ENCODE data around the gene OR2T3. TPM values are rescaled to one million over a fixed set of nuclear protein-coding genes. Genes with fewer than 3 reads are reported as not detected.
"Not testable (repeated sequence)": the region's sequence is repeated elsewhere in the genome, so short reads cannot be mapped to it uniquely, and the experiment has no call there.

The OR2T3 gene
- total and polyA plus RNA-seq, 2 experiments from 2014 or later, result not detected

- H4K20me1 ChIP-seq (ENCODE audit: insufficient read depth, poor library complexity, severe bottlenecking); H3K36me3 ChIP-seq (replicated peaks; ENCODE audit: insufficient read depth, low read depth); H3K4me1 ChIP-seq (ENCODE audit: insufficient read depth); H3K4me2 ChIP-seq; H2AFZ ChIP-seq; H3K79me2 ChIP-seq; H3K4me3 ChIP-seq; DNase-seq (ENCODE audit: low spot score); H3K9me2 ChIP-seq (replicated peaks; ENCODE audit: insufficient read depth); H3K27ac ChIP-seq; H3K9me3 ChIP-seq (ENCODE audit: low read depth); H3K27me3 ChIP-seq: not testable (repeated sequence)
- WGBS (ENCODE audit: low lambda C conversion rate, missing lambda C conversion rate), result 68% methylated on average over 3 of the region's 4 CpGs
These were observed 18.1 kb upstream of the OR2T3 start for GRCh38 chr1:248455045-248455444.

GRCh38 chr1:248456635-248457034 is 16.5 kb upstream of the OR2T3 start:
- not testable (repeated sequence) for H4K20me1 ChIP-seq (ENCODE audit: insufficient read depth, poor library complexity, severe bottlenecking); H3K4me3 ChIP-seq; H3K9me3 ChIP-seq (ENCODE audit: low read depth); H3K79me2 ChIP-seq; H3K9me2 ChIP-seq (replicated peaks; ENCODE audit: insufficient read depth); H3K4me1 ChIP-seq (ENCODE audit: insufficient read depth); H2AFZ ChIP-seq; H3K27me3 ChIP-seq; H3K36me3 ChIP-seq (replicated peaks; ENCODE audit: insufficient read depth, low read depth); H3K27ac ChIP-seq; H3K4me2 ChIP-seq; DNase-seq (ENCODE audit: low spot score)
- WGBS (ENCODE audit: low lambda C conversion rate, missing lambda C conversion rate), result no CpG with 5 or more reads among the region's 2 CpGs

GRCh38 chr1:248459117-248459516 is 14.0 kb upstream of the OR2T3 start:
- DNase-seq (ENCODE audit: low spot score); H3K27ac ChIP-seq; H3K9me2 ChIP-seq (replicated peaks; ENCODE audit: insufficient read depth); H3K36me3 ChIP-seq (replicated peaks; ENCODE audit: insufficient read depth, low read depth); H3K27me3 ChIP-seq; H3K4me3 ChIP-seq; H3K79me2 ChIP-seq; H3K9me3 ChIP-seq (ENCODE audit: low read depth); H3K4me1 ChIP-seq (ENCODE audit: insufficient read depth); H2AFZ ChIP-seq; H4K20me1 ChIP-seq (ENCODE audit: insufficient read depth, poor library complexity, severe bottlenecking); H3K4me2 ChIP-seq: not testable (repeated sequence)
- WGBS (ENCODE audit: low lambda C conversion rate, missing lambda C conversion rate), result 40% methylated on average over 7 of the region's 7 CpGs

- Histone ChIP-seq H3K4me1 (ENCODE audit: insufficient read depth) (no peaks in the 10 kb centered on the region), H2AFZ (no peak overlapping the region), H3K36me3 (replicated peaks; ENCODE audit: insufficient read depth, low read depth) (no peaks in the 10 kb centered on the region), H3K4me2 (no peak overlapping the region), H3K27ac (no peak overlapping the region), H3K27me3 (no peaks in the 10 kb centered on the region), H3K4me3 (no peak overlapping the region), H3K9me3 (ENCODE audit: low read depth) (no peaks in the 10 kb centered on the region), H3K9me2 (replicated peaks; ENCODE audit: insufficient read depth) (no peaks in the 10 kb centered on the region), H3K79me2 (no peaks in the 10 kb centered on the region), H4K20me1 (ENCODE audit: insufficient read depth, poor library complexity, severe bottlenecking) (no peaks in the 10 kb centered on the region)
- no peak for TF ChIP-seq EZH2phosphoT487 (IDR thresholded peaks at IDR 0.05; ENCODE audit: low read depth, severe bottlenecking, unreplicated experiment)
- TF ChIP-seq, protein P1, sequence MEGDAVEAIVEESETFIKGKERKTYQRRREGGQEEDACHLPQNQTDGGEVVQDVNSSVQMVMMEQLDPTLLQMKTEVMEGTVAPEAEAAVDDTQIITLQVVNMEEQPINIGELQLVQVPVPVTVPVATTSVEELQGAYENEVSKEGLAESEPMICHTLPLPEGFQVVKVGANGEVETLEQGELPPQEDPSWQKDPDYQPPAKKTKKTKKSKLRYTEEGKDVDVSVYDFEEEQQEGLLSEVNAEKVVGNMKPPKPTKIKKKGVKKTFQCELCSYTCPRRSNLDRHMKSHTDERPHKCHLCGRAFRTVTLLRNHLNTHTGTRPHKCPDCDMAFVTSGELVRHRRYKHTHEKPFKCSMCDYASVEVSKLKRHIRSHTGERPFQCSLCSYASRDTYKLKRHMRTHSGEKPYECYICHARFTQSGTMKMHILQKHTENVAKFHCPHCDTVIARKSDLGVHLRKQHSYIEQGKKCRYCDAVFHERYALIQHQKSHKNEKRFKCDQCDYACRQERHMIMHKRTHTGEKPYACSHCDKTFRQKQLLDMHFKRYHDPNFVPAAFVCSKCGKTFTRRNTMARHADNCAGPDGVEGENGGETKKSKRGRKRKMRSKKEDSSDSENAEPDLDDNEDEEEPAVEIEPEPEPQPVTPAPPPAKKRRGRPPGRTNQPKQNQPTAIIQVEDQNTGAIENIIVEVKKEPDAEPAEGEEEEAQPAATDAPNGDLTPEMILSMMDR (IDR thresholded peaks at IDR 0.05; ENCODE audit: poor library complexity), result no peak
- no peak for DNase-seq (ENCODE audit: low spot score)
- WGBS (ENCODE audit: low lambda C conversion rate, missing lambda C conversion rate), result 60% methylated on average over 4 of the region's 4 CpGs
These were observed 2.0 kb upstream of the OR2T3 start for GRCh38 chr1:248471154-248471553.

GRCh38 chr1:248472111-248472510 is 1.0 kb upstream of the OR2T3 start:
- WGBS (ENCODE audit: low lambda C conversion rate, missing lambda C conversion rate), result 40% methylated on average over 2 of the region's 2 CpGs

DNA sequence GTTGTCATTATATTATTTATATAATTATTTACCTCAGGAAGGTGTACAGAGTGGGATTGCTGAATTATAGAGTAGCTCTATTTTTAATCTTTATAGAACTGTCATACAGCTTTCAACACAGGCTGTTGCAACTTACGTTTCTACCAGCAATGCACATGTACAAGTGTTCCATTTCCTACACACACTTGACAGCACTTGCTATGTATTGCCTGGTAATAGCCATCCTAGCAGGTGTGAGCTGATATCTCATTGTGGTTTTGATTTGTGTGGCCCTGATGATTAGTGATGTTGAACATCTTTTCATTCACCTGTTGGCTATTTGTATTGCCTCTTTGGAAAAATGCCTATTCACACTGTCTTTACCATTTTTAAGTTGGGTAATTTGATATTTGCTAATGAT is 2.5 kb downstream of the OR2T3 start:
- H3K36me3 ChIP-seq (replicated peaks; ENCODE audit: insufficient read depth, low read depth); H3K27ac ChIP-seq; H2AFZ ChIP-seq; H3K27me3 ChIP-seq; H3K4me3 ChIP-seq; DNase-seq (ENCODE audit: low spot score); H3K9me2 ChIP-seq (replicated peaks; ENCODE audit: insufficient read depth); H4K20me1 ChIP-seq (ENCODE audit: insufficient read depth, poor library complexity, severe bottlenecking); H3K4me1 ChIP-seq (ENCODE audit: insufficient read depth); H3K4me2 ChIP-seq; H3K79me2 ChIP-seq; H3K9me3 ChIP-seq (ENCODE audit: low read depth): not testable (repeated sequence)
- no CpG with 5 or more reads among the region's 1 CpG for WGBS (ENCODE audit: low lambda C conversion rate, missing lambda C conversion rate)

More at GRCh38 chr1:248472111-248472510, 1.0 kb upstream of the OR2T3 start:
- H3K79me2 ChIP-seq; H3K9me2 ChIP-seq (replicated peaks; ENCODE audit: insufficient read depth); H2AFZ ChIP-seq; H3K4me3 ChIP-seq; H3K36me3 ChIP-seq (replicated peaks; ENCODE audit: insufficient read depth, low read depth); H4K20me1 ChIP-seq (ENCODE audit: insufficient read depth, poor library complexity, severe bottlenecking); H3K4me2 ChIP-seq; DNase-seq (ENCODE audit: low spot score); H3K4me1 ChIP-seq (ENCODE audit: insufficient read depth); H3K9me3 ChIP-seq (ENCODE audit: low read depth); H3K27me3 ChIP-seq; H3K27ac ChIP-seq: not testable (repeated sequence)

DNA sequence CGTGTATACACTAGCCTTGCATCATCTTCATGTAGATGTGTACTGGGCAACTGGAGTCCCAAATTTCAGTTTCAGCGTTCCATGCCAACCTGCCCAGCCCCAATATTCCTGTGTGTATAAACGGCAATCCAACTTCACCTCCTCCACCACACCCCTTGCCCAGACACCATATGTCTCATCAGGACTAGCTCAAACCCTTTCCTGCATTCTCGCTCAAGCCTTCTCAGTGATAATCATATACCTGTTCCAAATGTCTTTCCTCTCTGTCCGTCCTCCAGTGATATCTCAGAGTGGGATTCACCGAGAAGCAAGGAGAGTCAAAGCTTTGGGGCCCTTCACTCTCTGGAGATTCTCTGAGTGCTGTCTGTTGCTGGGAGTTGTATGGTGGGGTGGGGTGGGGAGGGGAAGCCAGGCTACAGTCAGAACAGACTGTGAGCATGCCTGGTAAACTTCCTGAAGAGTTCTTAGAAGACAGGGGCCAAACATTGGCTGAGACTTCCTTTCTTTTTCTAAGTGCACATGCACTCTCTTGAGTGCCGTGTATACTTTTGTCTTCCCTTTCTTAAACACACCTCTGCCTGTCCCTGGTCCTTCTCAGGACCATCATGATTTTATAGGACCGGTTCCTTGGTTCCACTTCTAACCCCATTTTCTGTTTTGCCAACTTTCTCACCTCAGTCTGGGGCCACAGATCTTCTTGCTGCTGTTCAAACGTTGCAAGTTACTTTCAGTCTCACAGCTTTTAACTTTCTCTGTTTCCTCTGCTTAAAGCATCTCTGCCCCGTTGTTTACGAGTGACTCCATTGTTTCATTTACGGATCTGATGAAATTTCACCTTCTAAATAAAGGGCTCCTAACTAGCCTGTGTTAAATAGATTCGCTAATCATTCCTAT is 8.8 kb downstream of the OR2T3 start:
- not testable (repeated sequence) for H3K4me3 ChIP-seq; H3K27ac ChIP-seq; H3K9me2 ChIP-seq (replicated peaks; ENCODE audit: insufficient read depth); H4K20me1 ChIP-seq (ENCODE audit: insufficient read depth, poor library complexity, severe bottlenecking); H3K4me1 ChIP-seq (ENCODE audit: insufficient read depth); H3K4me2 ChIP-seq; H3K9me3 ChIP-seq (ENCODE audit: low read depth); H3K36me3 ChIP-seq (replicated peaks; ENCODE audit: insufficient read depth, low read depth); H2AFZ ChIP-seq; H3K79me2 ChIP-seq; DNase-seq (ENCODE audit: low spot score); H3K27me3 ChIP-seq
- 61% methylated on average over 13 of the region's 13 CpGs for WGBS (ENCODE audit: low lambda C conversion rate, missing lambda C conversion rate)

- H3K36me3 ChIP-seq (replicated peaks; ENCODE audit: insufficient read depth, low read depth); DNase-seq (ENCODE audit: low spot score); H4K20me1 ChIP-seq (ENCODE audit: insufficient read depth, poor library complexity, severe bottlenecking); H3K27me3 ChIP-seq; H3K9me3 ChIP-seq (ENCODE audit: low read depth); H2AFZ ChIP-seq; H3K27ac ChIP-seq; H3K9me2 ChIP-seq (replicated peaks; ENCODE audit: insufficient read depth); H3K4me1 ChIP-seq (ENCODE audit: insufficient read depth); H3K4me3 ChIP-seq; H3K4me2 ChIP-seq; H3K79me2 ChIP-seq: not testable (repeated sequence)
- WGBS (ENCODE audit: low lambda C conversion rate, missing lambda C conversion rate), result 83% methylated on average over 4 of the region's 6 CpGs
These were observed 15.1 kb downstream of the OR2T3 start, which contains the start of gene OR2T5 for GRCh38 chr1:248488289-248488688. Gene OR2T5, plus strand, starts transcription at chr1:248488589. Its CDS starts 0 bp downstream, at chr1:248488589.
